ENCODE data around the gene PMPCA. TPM values are rescaled to one million over a fixed set of nuclear protein-coding genes. Genes with fewer than 3 reads are reported as not detected.

Gene PMPCA
- total RNA-seq, 3 donors from 2014 or later (not counting 1 experiment from before 2014, with no cell fraction given), result 78.3 to 84.8 (median 79.3) TPM

GRCh38 chr9:136407911-136408310 lies 2.5 kb upstream of the PMPCA start:
- intact Hi-C loops (cut with micrococcal nuclease), result loop anchor here (10.0 kb wide), 1 partner anchor 93 kb away; no protein-coding TSS in a partner anchor

DNA sequence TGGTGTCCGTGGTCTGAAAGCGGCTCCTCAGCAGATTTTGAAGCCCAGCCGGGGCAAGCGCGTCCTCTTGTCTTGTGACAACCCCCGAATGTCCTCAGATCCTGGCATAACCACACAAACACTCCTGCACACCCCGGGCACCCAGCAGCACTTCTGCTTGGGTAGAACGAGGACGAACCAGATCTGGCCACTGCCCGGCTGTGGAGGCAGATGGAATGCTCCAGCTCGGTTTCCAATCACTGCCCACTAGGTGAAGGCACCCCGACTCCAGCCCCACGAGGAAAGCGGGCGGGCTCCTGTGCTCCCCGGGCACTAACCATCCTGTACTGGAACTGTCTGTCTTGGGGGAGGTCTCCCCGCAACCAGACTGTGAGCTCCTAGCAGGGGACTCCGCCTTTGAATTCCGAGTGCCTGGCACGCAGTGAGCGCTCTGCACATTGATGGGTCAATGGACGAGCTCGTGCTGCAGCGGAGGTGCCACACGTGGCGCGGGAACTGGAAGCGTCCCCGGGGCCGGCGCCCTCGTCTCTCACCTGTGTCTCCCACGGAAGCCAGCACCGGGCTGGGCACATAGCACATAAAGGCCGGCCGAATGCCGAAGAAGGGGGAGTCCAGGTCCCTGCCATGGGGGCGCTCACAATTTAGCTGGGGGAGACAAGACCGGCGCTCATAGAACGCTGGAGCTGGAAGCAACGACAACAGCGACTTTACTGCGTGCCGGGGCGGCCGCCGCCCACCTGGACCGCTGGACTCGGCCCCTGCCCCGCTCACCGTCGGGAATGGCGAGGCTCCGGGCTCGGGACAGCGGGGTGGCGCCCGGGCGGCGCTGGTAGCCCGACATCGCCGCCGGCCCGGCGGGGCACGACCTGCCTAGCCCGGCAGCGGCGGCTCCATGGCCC lies 652 bp upstream of the PMPCA start:
- Mint-ChIP-seq H3K4me3 (peak overlapping the region; percentile 93), H3K27ac (peak overlapping the region; percentile 88 to 92), H3K9me3 (no peaks in the 10 kb centered on the region), H3K27me3 (ENCODE audit: low read depth in 2 of 2) (no peaks in the 10 kb centered on the region), H3K36me3 (no peaks in the 10 kb centered on the region), H3K4me1 (peaks cover 22 to 41% of the 10 kb centered on the region in 2 donors)
- WGBS (ENCODE audit: insufficient coverage), result 10% methylated on average over 71 of the region's 71 CpGs
- Histone ChIP-seq H3K4me1 (ENCODE audit: control insufficient read depth, insufficient read depth, low read length) (peaks cover 43% of the 10 kb centered on the region), H3K4me3 (ENCODE audit: low read length) (peak overlapping the region; percentile 64), H3K9me3 (ENCODE audit: control insufficient read depth, insufficient read depth, low read length) (no peaks in the 10 kb centered on the region), H3K27ac (ENCODE audit: low read length) (peak overlapping the region; percentile 59), H3K36me3 (ENCODE audit: control insufficient read depth, insufficient read depth, low read length) (peaks cover 37% of the 10 kb centered on the region), H3K27me3 (ENCODE audit: control insufficient read depth, insufficient read depth, low read length) (no peaks in the 10 kb centered on the region)
- DNase-seq, result peak in 1 of 2 donors; percentile 61
- peak; percentile 20 to 43 (median 22) for ATAC-seq
- TF ChIP-seq, protein P1, sequence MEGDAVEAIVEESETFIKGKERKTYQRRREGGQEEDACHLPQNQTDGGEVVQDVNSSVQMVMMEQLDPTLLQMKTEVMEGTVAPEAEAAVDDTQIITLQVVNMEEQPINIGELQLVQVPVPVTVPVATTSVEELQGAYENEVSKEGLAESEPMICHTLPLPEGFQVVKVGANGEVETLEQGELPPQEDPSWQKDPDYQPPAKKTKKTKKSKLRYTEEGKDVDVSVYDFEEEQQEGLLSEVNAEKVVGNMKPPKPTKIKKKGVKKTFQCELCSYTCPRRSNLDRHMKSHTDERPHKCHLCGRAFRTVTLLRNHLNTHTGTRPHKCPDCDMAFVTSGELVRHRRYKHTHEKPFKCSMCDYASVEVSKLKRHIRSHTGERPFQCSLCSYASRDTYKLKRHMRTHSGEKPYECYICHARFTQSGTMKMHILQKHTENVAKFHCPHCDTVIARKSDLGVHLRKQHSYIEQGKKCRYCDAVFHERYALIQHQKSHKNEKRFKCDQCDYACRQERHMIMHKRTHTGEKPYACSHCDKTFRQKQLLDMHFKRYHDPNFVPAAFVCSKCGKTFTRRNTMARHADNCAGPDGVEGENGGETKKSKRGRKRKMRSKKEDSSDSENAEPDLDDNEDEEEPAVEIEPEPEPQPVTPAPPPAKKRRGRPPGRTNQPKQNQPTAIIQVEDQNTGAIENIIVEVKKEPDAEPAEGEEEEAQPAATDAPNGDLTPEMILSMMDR (IDR thresholded peaks at IDR 0.05), result no peak
- intact Hi-C loops (cut with micrococcal nuclease), result loop anchor here (1.0 to 10.0 kb wide), 2 partner anchors 10 to 95 kb away; partner anchors contain the start of gene SNAPC4

More at GRCh38 chr9:136407911-136408310, 2.5 kb upstream of the PMPCA start:
- TF ChIP-seq, protein P1 (IDR thresholded peaks at IDR 0.05), result no peak
- ATAC-seq (no peak), DNase-seq (no peak)
- Mint-ChIP-seq H3K27me3 (ENCODE audit: low read depth in 2 of 2) (no peaks in the 10 kb centered on the region), H3K4me1 (peaks cover 31 to 42% of the 10 kb centered on the region in 2 donors), H3K4me3 (peak overlapping the region; percentile 42), H3K27ac (no peak overlapping the region), H3K9me3 (no peaks in the 10 kb centered on the region), H3K36me3 (no peaks in the 10 kb centered on the region)
- Histone ChIP-seq H3K4me1 (ENCODE audit: control insufficient read depth, insufficient read depth, low read length) (peaks cover 61% of the 10 kb centered on the region), H3K4me3 (ENCODE audit: low read length) (no peak overlapping the region), H3K36me3 (ENCODE audit: control insufficient read depth, insufficient read depth, low read length) (peaks cover 20% of the 10 kb centered on the region), H3K27ac (ENCODE audit: low read length) (no peak overlapping the region), H3K27me3 (ENCODE audit: control insufficient read depth, insufficient read depth, low read length) (no peaks in the 10 kb centered on the region), H3K9me3 (ENCODE audit: control insufficient read depth, insufficient read depth, low read length) (no peaks in the 10 kb centered on the region)
- WGBS (ENCODE audit: insufficient coverage), result 84% methylated on average over 7 of the region's 7 CpGs

GRCh38 chr9:136411378-136411777 lies 920 bp downstream of the PMPCA start:
- no peaks in the 10 kb centered on the region for H3K27me3 ChIP-seq (ENCODE audit: control insufficient read depth, insufficient read depth, low read length)
- peak overlapping the region; percentile 95 for H3K4me3 ChIP-seq (ENCODE audit: low read length)
- no peaks in the 10 kb centered on the region for H3K9me3 ChIP-seq (ENCODE audit: control insufficient read depth, insufficient read depth, low read length)
- intact Hi-C loops (cut with micrococcal nuclease), result no loop called here
- H3K27ac Mint-ChIP-seq, result peak overlapping the region; percentile 88 to 92
- H3K4me1 ChIP-seq (ENCODE audit: control insufficient read depth, insufficient read depth, low read length), result peaks cover 29% of the 10 kb centered on the region
- ATAC-seq, result no peak
- 72% methylated on average over 4 of the region's 4 CpGs for WGBS (ENCODE audit: insufficient coverage)
- peaks cover 35% of the 10 kb centered on the region for H3K36me3 ChIP-seq (ENCODE audit: control insufficient read depth, insufficient read depth, low read length)
- no peak for DNase-seq
- no peaks in the 10 kb centered on the region for H3K36me3 Mint-ChIP-seq
- no peaks in the 10 kb centered on the region for H3K27me3 Mint-ChIP-seq (ENCODE audit: low read depth in 2 of 2)
- H3K4me3 Mint-ChIP-seq, result peak overlapping the region; percentile 89
- no peak overlapping the region for H3K27ac ChIP-seq (ENCODE audit: low read length)
- peaks cover 20 to 38% of the 10 kb centered on the region in 2 donors for H3K4me1 Mint-ChIP-seq
- H3K9me3 Mint-ChIP-seq, result no peaks in the 10 kb centered on the region
- TF ChIP-seq, protein P1 (IDR thresholded peaks at IDR 0.05), result no peak

All from natural killer cell (primary cell).